ENCODE measurements around the gene KCNJ6. TPM values are rescaled to one million over a fixed set of nuclear protein-coding genes. Genes with fewer than 3 reads are reported as not detected.
A peak's percentile ranks its signal among the peaks of the same experiment; 100 is the strongest.

The KCNJ6 gene
- total and polyA plus RNA-seq, 2 of the 8 experiments (the other 6 are each of a cell fraction or from before 2014, with no cell fraction given), result 0.51 to 1.2 TPM

GRCh38 chr21:37630872-37631271 lies 285.4 kb downstream of the KCNJ6 start:
- POLR2A ChIA-PET (ENCODE audit: partially characterized antibody), result interaction anchor here (1.6 kb wide), 1 partner anchor 36 kb away, joined by 5 read pairs; no protein-coding TSS in a partner anchor
- Histone ChIP-seq H3K27me3 (replicated peaks in 1 of 4; ENCODE audit: control insufficient read depth in 3 of 4, extremely low read depth in 1 of 4, insufficient read depth in 3 of 4, low read length in 3 of 4) (no peaks in the 10 kb centered on the region), H3K4me1 (replicated peaks in 1 of 4; ENCODE audit: control insufficient read depth in 3 of 4, insufficient read depth in 4 of 4, low read length in 3 of 4) (peaks cover 2 to 14% (median 10%) of the 10 kb centered on the region in 4 experiments; a peak in 4 of 7 replicates), H3K18ac (ENCODE audit: extremely low read depth, low read length) (no peak overlapping the region), H2AFZ (ENCODE audit: low read length) (no peak overlapping the region), H4K20me1 (replicated peaks in 1 of 2; ENCODE audit: control insufficient read depth in 1 of 2, insufficient read depth in 2 of 2, low read length in 2 of 2) (no peaks in the 10 kb centered on the region), H4K8ac (ENCODE audit: extremely low read depth, insufficient read depth, low read length) (no peak overlapping the region), H3K23me2 (ENCODE audit: low read depth, low read length) (no peaks in the 10 kb centered on the region), H3K14ac (ENCODE audit: insufficient read length) (no peak overlapping the region), H2BK120ac (replicated peaks; ENCODE audit: low read depth, low read length) (peak overlapping the region; percentile 27), H3K56ac (replicated peaks; ENCODE audit: insufficient read length, low read depth, low read length) (no peak overlapping the region), H3K27ac (ENCODE audit: low read depth, low read length) (peak overlapping the region; percentile 80; the same call in 1 of the 2 replicates), H2BK15ac (ENCODE audit: low read length) (no peak overlapping the region), H3K23ac (ENCODE audit: insufficient read length) (no peak overlapping the region), H3K4ac (replicated peaks; ENCODE audit: insufficient read length, low read depth, low read length) (peak overlapping the region; percentile 28), H4K91ac (replicated peaks; ENCODE audit: insufficient read length, low read length) (peak overlapping the region; percentile 20), H2AK5ac (ENCODE audit: low read depth, low read length) (no peak overlapping the region), H3K79me2 (ENCODE audit: control insufficient read depth in 1 of 2, insufficient read depth in 2 of 2, low read length in 2 of 2) (no peaks in the 10 kb centered on the region), H3K9me3 (ENCODE audit: insufficient read depth in 2 of 2, low read depth in 1 of 2, low read length in 1 of 2) (peaks cover 0 to 6% of the 10 kb centered on the region in 2 experiments; a peak in 2 of 4 replicates), H3K9ac (replicated peaks in 1 of 4; ENCODE audit: extremely low read depth in 1 of 4, low read depth in 3 of 4, low read length in 3 of 4) (no peak overlapping the region), H3K79me1 (ENCODE audit: low read depth, low read length) (no peaks in the 10 kb centered on the region), H3K4me3 (ENCODE audit: extremely low read depth in 1 of 4, insufficient read depth in 2 of 4, low read depth in 3 of 4, low read length in 4 of 4) (peak overlapping the region in 1 of 4 experiments; percentile 33; a peak in 1 of 8 replicates), H4K5ac (ENCODE audit: insufficient read length, low read depth, low read length) (peak overlapping the region; percentile 63), H3K36me3 (ENCODE audit: control insufficient read depth in 2 of 4, insufficient read depth in 4 of 4, low read length in 3 of 4) (no peaks in the 10 kb centered on the region; a peak in 1 of 8 replicates), H2BK5ac (ENCODE audit: low read depth, low read length) (no peak overlapping the region; the same call in 1 of the 2 replicates), H2BK12ac (ENCODE audit: low read depth, low read length) (no peak overlapping the region), H3K4me2 (ENCODE audit: insufficient read depth in 1 of 2, low read depth in 2 of 2, low read length in 2 of 2) (no peak overlapping the region; a peak in 1 of 4 replicates), H2BK20ac (ENCODE audit: low read length) (peak overlapping the region; percentile 16; the same call in 1 of the 2 replicates)
- DNase-seq (ENCODE audit: low read depth in 1 of 2, low spot score in 2 of 2) (no peak), FAIRE-seq (no peak)
- WGBS, 2 experiments (ENCODE audit: extremely low coverage in 1 of 2, insufficient coverage in 1 of 2, insufficient read length in 1 of 2, insufficient replicate concordance in 2 of 2, low coverage in 1 of 2, low lambda C conversion rate in 2 of 2, missing lambda C conversion rate in 1 of 2), result 75% methylated on average over 2 of the region's 2 CpGs; no CpG with 5 or more reads in 1 of the 2 experiments
- CTCF ChIA-PET (ENCODE audit: partially characterized antibody), result interaction anchor here (1.7 to 2.4 kb wide), 3 partner anchors 10 to 167 kb away, joined by 3 to 6 read pairs (median 6); no protein-coding TSS in a partner anchor
- TF ChIP-seq SIX5 (IDR thresholded peaks at IDR 0.05; ENCODE audit: low read depth, low read length) (no peak), SAP30 (IDR thresholded peaks at IDR 0.05; ENCODE audit: insufficient read depth, insufficient replicate concordance, low read length) (no peak), GTF2F1 (IDR thresholded peaks at IDR 0.05; ENCODE audit: borderline replicate concordance, low read depth, low read length) (no peak), MAX (IDR thresholded peaks at IDR 0.05) (no peak), EGR1 (IDR thresholded peaks at IDR 0.05; ENCODE audit: borderline replicate concordance, low read depth, low read length) (no peak), GABPA (IDR thresholded peaks at IDR 0.05; ENCODE audit: borderline replicate concordance, insufficient read depth, low read length) (no peak), CBX8 (IDR thresholded peaks at IDR 0.05; ENCODE audit: borderline replicate concordance, low read depth, low read length) (no peak)
